K562 (cell line): ENCODE measurements around the gene UBE2C. TPM values are rescaled to one million over a fixed set of nuclear protein-coding genes. Genes with fewer than 3 reads are reported as not detected.

ENCODE experiments used
- ATAC-seq: fragments of 200-7000 bp; cut with Tn5 transposase; 3 replicates; pipeline ENCODE4 v1.9.1; 2020; ENCODE audit warnings: moderate library complexity
- BruUV-seq: library from RNA; stranded (reverse); fragments of 400-500 nt; replicated peaks from 2 replicates; lab custom pipeline; 2021; lab: Mats Ljungman, UMichigan
- CTCF ChIA-PET: fragments of 300-600 bp; formaldehyde crosslinking; extraction: SDS; loops from one replicate; lab custom pipeline; 2021; ENCODE audit warnings: low intra/inter-chr PET ratio; lab: Yijun Ruan, JAX
- POLR2A ChIA-PET: fragments of 300-600, 350-650 bp; sonication (Branson Sonifier 250); formaldehyde crosslinking; extraction: SDS; loops from one replicate; lab custom pipeline; 2021; ENCODE audit warnings: antibody characterized with exemption, inconsistent platforms; lab: Yijun Ruan, JAX
- DNase-seq, 4 experiments: peaks; one replicate each; pipeline versions ENCODE4 v3.0.0 to v3.0.0-alpha.2; 2011 to 2018; ENCODE audit warnings: low spot score in 3 of 4, mixed read lengths in 3 of 4; ENCODE audit errors: extremely low read depth in 1 of 4
- FAIRE-seq: peaks from 2 replicates; lab custom pipeline; 2011; peaks lifted over from hg19 to GRCh38; lab: Jason Lieb, UNC
- H2AFZ ChIP-seq: 2 replicates; pipeline ENCODE4 v1.6.0; 2011; ENCODE audit warnings: low read depth, low read length, control low read depth, inconsistent platforms
- H3K27ac ChIP-seq: fragments of 200-600 bp; 3 replicates; pipeline ENCODE4 v1.8.0; 2011; ENCODE audit warnings: low read depth, mild to moderate bottlenecking, control low read depth, inconsistent platforms, low read length, moderate library complexity, mixed read lengths; ENCODE audit errors: extremely low read depth
- H3K27me3 ChIP-seq, 2 experiments: fragments of 300-600 bp in 1 of 2; 2 replicates in 1 of 2; 3 replicates in 1 of 2; pipeline versions ENCODE4 v1.6.0 to v1.8.0; 2011; ENCODE audit warnings: inconsistent platforms in 2 of 2, low read length in 2 of 2, mild to moderate bottlenecking in 1 of 2, mixed read lengths in 1 of 2, moderate library complexity in 1 of 2; ENCODE audit not compliant: control insufficient read depth in 2 of 2, insufficient read depth in 2 of 2
- H3K36me3 ChIP-seq: fragments of 300-600 bp; 3 replicates; pipeline ENCODE4 v1.8.0; 2011; ENCODE audit warnings: mild to moderate bottlenecking, low read length, inconsistent platforms; ENCODE audit not compliant: control insufficient read depth, insufficient read depth
- H3K4me1 ChIP-seq, 2 experiments: fragments of 200-600 bp in 1 of 2; replicated peaks in 1 of 2; 2 replicates in 1 of 2; 3 replicates in 1 of 2; pipeline versions ENCODE4 v1.5.1 to v1.8.0; 2011; ENCODE audit warnings: inconsistent platforms in 2 of 2, low read length in 2 of 2, mild to moderate bottlenecking in 1 of 2, mixed read lengths in 1 of 2, moderate library complexity in 1 of 2; ENCODE audit not compliant: control insufficient read depth in 2 of 2, insufficient read depth in 2 of 2
- H3K4me2 ChIP-seq: 2 replicates; pipeline ENCODE4 v1.6.1; 2011; ENCODE audit warnings: low read length, control low read depth, inconsistent platforms, mixed read lengths; ENCODE audit not compliant: insufficient read depth
- H3K4me3 ChIP-seq: fragments of 200-600 bp; sonication (generic), shearing (Covaris generic); 2 replicates; pipeline ENCODE4 v1.5.1; 2016; ENCODE audit warnings: control low read depth, inconsistent platforms
- H3K79me2 ChIP-seq: fragments of 200-600 bp; 3 replicates; pipeline ENCODE4 v1.8.0; 2011; ENCODE audit warnings: low read length, inconsistent platforms; ENCODE audit not compliant: control insufficient read depth, insufficient read depth
- H3K9ac ChIP-seq, 2 experiments: 2 replicates each; pipeline versions ENCODE4 v1.6.0 to v1.6.1; 2011; ENCODE audit warnings: low read depth in 2 of 2, low read length in 2 of 2, control low read depth in 1 of 2, inconsistent platforms in 1 of 2, mild to moderate bottlenecking in 1 of 2, mixed read lengths in 1 of 2; ENCODE audit not compliant: insufficient read depth in 1 of 2
- H3K9me1 ChIP-seq: one replicate; pipeline ENCODE4 v1.6.0; 2011; ENCODE audit warnings: inconsistent platforms, mild to moderate bottlenecking, low read length, moderate library complexity; ENCODE audit not compliant: control insufficient read depth, insufficient read depth
- H3K9me3 ChIP-seq: replicated peaks from 2 replicates; pipeline ENCODE4 v1.5.1; 2011; ENCODE audit warnings: low read depth, low read length, inconsistent platforms; ENCODE audit not compliant: control insufficient read depth, insufficient read depth
- H4K20me1 ChIP-seq: replicated peaks from 2 replicates; pipeline ENCODE4 v1.6.1; 2011; ENCODE audit warnings: low read length, inconsistent platforms, mixed read lengths; ENCODE audit not compliant: control insufficient read depth, insufficient read depth
- ATF1 ChIP-seq, 2 experiments: fragments of 450-650 bp in 1 of 2; IDR thresholded peaks; 2 replicates each; pipeline ENCODE4 v1.6.1; 2016; ENCODE audit warnings: missing compliant biosample characterization in 1 of 2, missing genetic modification characterization in 1 of 2
- ATF7 ChIP-seq: fragments of 450-650 bp; IDR thresholded peaks from 2 replicates; pipeline ENCODE4 v1.7.1; 2014; ENCODE audit warnings: mild to moderate bottlenecking, moderate library complexity
- CEBPB ChIP-seq: fragments of 450-650 bp; IDR thresholded peaks from 2 replicates; pipeline ENCODE4 v1.6.1; 2016; ENCODE audit warnings: missing genetic modification characterization, missing compliant biosample characterization
- GTF2E2 ChIP-seq: fragments of 200-800 bp; sonication (Bioruptor generic); IDR thresholded peaks from 2 replicates; pipeline ENCODE4 v1.6.1; 2016; ENCODE audit warnings: missing genetic modification characterization, missing compliant biosample characterization
- HNRNPK ChIP-seq: fragments of 200-400 bp; formaldehyde crosslinking; IDR thresholded peaks from one replicate; pipeline ENCODE4 v1.6.1; 2018; ENCODE audit warnings: mild to moderate bottlenecking, low read depth, low read length; ENCODE audit not compliant: poor library complexity, severe bottlenecking
- HNRNPUL1 ChIP-seq: fragments of 200-400 bp; formaldehyde crosslinking; IDR thresholded peaks from 2 replicates; pipeline ENCODE4 v1.6.1; 2017; ENCODE audit warnings: low read length
- LCOR ChIP-seq: sonication (generic); formaldehyde crosslinking; IDR thresholded peaks from 2 replicates; pipeline ENCODE4 v1.8.0; 2022; ENCODE audit warnings: mild to moderate bottlenecking, missing genetic modification reagents
- RB1 ChIP-seq: fragments of 450-650 bp; IDR thresholded peaks from 2 replicates; pipeline ENCODE4 v1.6.1; 2017; ENCODE audit warnings: low read depth, mild to moderate bottlenecking
- ZNF263 ChIP-seq: sonication (generic); formaldehyde crosslinking; IDR thresholded peaks from 2 replicates; pipeline ENCODE4 v1.8.0; 2022; ENCODE audit warnings: mild to moderate bottlenecking, missing genetic modification reagents, borderline replicate concordance
- WGBS: fragments of 100-300 bp; shearing (Covaris generic); methylation state at CpG from one replicate; pipeline ENCODE4 v1.1.6; 2016; ENCODE audit warnings: low coverage, mixed read lengths; ENCODE audit not compliant: insufficient coverage; ENCODE audit errors: missing lambda C conversion rate; 5-methylcytosine and 5-hydroxymethylcytosine counted together
- in situ Hi-C: fragments of 300-500 bp; cut with MboI; formaldehyde crosslinking; loops from 4 replicates; pipeline ENCODE4 v1.15.0; 2018; ENCODE audit warnings: inconsistent platforms, mixed read lengths
- intact Hi-C: fragments of 100-400 bp; cut with micrococcal nuclease; formaldehyde crosslinking; loops from 2 replicates; pipeline ENCODE4 v1.14.2; 2022
- polyA plus RNA-seq, 8 experiments: library from polyadenylated mRNA; depleted of rRNA in 4 of 8; stranded (reverse) in 5 of 8; unstranded in 3 of 8; fragments of >200 nt; fragmentation: Nextera tagmentation in 2 of 8; fragmentation: Illumina TruSeq in 1 of 8; extraction: Ambion mirVana in 2 of 8; extraction: Trizol in 1 of 8; gene quantifications; 2 replicates each; pipeline versions ENCODE4 v1.2.1 to v1.2.3, GENCODE V29; 2011 to 2014; ENCODE audit warnings: inconsistent platforms in 1 of 8, missing spikeins in 1 of 8
- total RNA-seq, 7 experiments: library from RNA; depleted of rRNA in 6 of 7; stranded (reverse); fragments of >200 nt in 6 of 7; fragmentation: Illumina TruSeq in 2 of 7; extraction: Trizol in 2 of 7; gene quantifications; 2 replicates each; pipeline versions ENCODE4 v1.2.1 to v1.2.3, GENCODE V29; 2011 to 2021; ENCODE audit warnings: low replicate concordance in 1 of 7

UBE2C gene
- total and polyA plus RNA-seq, 9 of the 15 experiments (the other 6 are each of a cell fraction or from before 2014, with no cell fraction given) = 0.51 to 1.6 (median 0.69) TPM

- Histone ChIP-seq H3K4me1 (peaks cover 0 to 19% of the 10 kb centered on the region in 2 experiments; a peak in 3 of 5 replicates), H3K4me2 (no peak overlapping the region), H3K9ac (no peak overlapping the region), H3K79me2 (no peaks in the 10 kb centered on the region), H4K20me1 (no peaks in the 10 kb centered on the region), H3K27me3 (peaks cover 0 to 4% of the 10 kb centered on the region in 2 experiments; a peak in 3 of 5 replicates), H3K4me3 (no peak overlapping the region), H2AFZ (no peak overlapping the region), H3K9me3 (no peaks in the 10 kb centered on the region), H3K36me3 (no peaks in the 10 kb centered on the region), H3K27ac (no peak overlapping the region), H3K9me1 (no peaks in the 10 kb centered on the region)
- ChIA-PET CTCF (no interaction called here), POLR2A (no interaction called here)
- in situ Hi-C loops (no loop called here), intact Hi-C loops (no loop called here)
- WGBS = 42% methylated on average over 4 of the region's 4 CpGs
- ATAC-seq (no peak), FAIRE-seq (no peak)
- BruUV-seq = no TSS peak
- TF ChIP-seq ZNF263 (no peak), CEBPB (no peak), GTF2E2 (no peak), ATF7 (no peak), RB1 (no peak), HNRNPUL1 (no peak), ATF1 (CRISPR knock-in tag; IDR thresholded peaks at IDR 0.05) (no peak), ATF1 (tag; IDR thresholded peaks at IDR 0.05) (0 out of 2 replicates have a peak, but pooled peaks have one; percentile 26), LCOR (CRISPR knock-in tag) (no peak), HNRNPK (no peak)
- TF ChIP-seq, all 486 proteins: peak for 1
- DNase-seq = no peak
Observed at GRCh38 chr20:45780159-45780558, 32.3 kb upstream of the UBE2C start.
